DMS 273 treated with DMSO at 0.1 percent for 48 hours (cell line): ENCODE results near the gene TMEM176A.
"Not testable (repeated sequence)": the region's sequence is repeated elsewhere in the genome, so short reads cannot be mapped to it uniquely, and the experiment has no call there.

Experiments
- DNase-seq: peaks from one replicate; lab custom pipeline; 2025; lab: John Stamatoyannopoulos, UW

Gene TMEM176A

GRCh38 chr7:150788474-150789269 is 11.9 kb upstream of the TMEM176A start:
- peak; percentile 3 for DNase-seq

- no peak for DNase-seq
These were observed 10.0 kb upstream of the TMEM176A start for GRCh38 chr7:150790416-150791075.

- DNase-seq, result no peak
These were observed 9.3 kb upstream of the TMEM176A start for GRCh38 chr7:150791304-150791703.

- no peak for DNase-seq
These were observed 8.7 kb upstream of the TMEM176A start for GRCh38 chr7:150791746-150792452.

DNA sequence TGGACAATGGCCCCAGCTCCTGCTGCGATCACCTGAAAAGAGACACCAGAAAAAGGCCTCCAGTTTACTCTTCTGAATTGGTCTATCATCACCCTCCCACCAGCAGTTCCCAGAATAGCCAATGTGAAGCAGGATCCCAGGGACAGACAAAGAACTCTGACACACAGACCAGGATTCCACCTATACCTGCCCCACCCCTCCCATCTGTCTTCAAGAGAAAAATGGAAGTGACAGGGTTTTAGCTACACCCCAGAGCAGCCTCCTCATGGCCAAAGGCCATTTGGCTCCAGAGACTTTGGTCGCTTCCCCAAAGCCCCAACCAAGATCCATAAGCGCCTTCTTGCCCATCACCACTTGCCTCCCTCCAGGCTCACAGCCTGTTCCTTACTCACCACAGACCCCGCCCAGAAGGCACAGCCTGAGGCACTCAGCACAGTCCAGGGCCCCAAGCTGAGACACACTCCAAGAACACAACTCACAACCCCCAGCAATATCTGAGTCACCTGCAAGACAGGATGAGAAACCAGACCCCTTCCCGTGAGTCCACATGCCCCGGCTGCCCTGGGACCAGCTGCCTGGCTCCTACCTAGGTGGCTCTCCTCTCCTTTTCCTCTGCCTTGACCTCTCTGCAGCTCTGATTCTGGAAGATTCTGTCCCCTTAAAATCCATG is 6.9 kb upstream of the TMEM176A start:
- DNase-seq, result no peak

DNA sequence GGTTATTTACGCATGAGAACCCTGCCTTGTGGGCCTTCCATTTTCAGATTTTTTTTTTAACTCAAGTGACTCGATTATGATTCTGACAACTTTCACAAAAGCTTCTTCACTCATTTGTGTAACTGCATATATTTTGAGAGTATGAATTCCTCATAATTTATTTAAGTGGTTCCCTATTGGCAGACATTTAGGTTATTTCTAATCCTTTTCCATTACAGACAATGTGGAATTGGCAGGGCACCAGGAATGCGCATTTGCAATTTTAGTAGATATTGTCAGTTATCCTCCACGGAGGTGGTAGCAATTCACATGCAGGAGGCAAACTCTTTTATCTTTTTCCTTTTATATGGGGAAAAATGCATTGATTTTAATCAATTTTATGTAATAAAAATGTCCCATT is 2.9 kb upstream of the TMEM176A start:
- DNase-seq, result no peak

GRCh38 chr7:150799156-150799555 is 1.4 kb upstream of the TMEM176A start:
- no peak for DNase-seq

- no peak for DNase-seq
These were observed 608 bp upstream of the TMEM176A start, which contains the start of gene TMEM176B for GRCh38 chr7:150799741-150800580. Gene TMEM176B, minus strand, starts transcription at chr7:150800364. Its CDS starts 3,795 bp downstream, at chr7:150796569.

- no peak for DNase-seq
These were observed 825 bp downstream of the TMEM176A start for GRCh38 chr7:150801242-150801945.

- no peak for DNase-seq
These were observed 1.6 kb downstream of the TMEM176A start for GRCh38 chr7:150801946-150802771.

GRCh38 chr7:150803161-150803860 is 2.7 kb downstream of the TMEM176A start:
- no peak for DNase-seq

GRCh38 chr7:150804802-150805201 is 4.2 kb downstream of the TMEM176A start:
- DNase-seq, result no peak

- DNase-seq, result no peak
These were observed 5.3 kb downstream of the TMEM176A start for GRCh38 chr7:150805864-150806263.

GRCh38 chr7:150806454-150806853 is 5.9 kb downstream of the TMEM176A start:
- no peak for DNase-seq

GRCh38 chr7:150806863-150807262 is 6.3 kb downstream of the TMEM176A start:
- no peak for DNase-seq

- not testable (repeated sequence) for DNase-seq
These were observed 7.3 kb downstream of the TMEM176A start for GRCh38 chr7:150807616-150808438.

GRCh38 chr7:150814328-150815001 is 13.9 kb downstream of the TMEM176A start:
- DNase-seq, result no peak

- no peak for DNase-seq
These were observed 18.4 kb downstream of the TMEM176A start for GRCh38 chr7:150818971-150819370.
